Small intestine (tissue), 7 donors: ENCODE measurements around the gene LETM1. TPM values are rescaled to one million over a fixed set of nuclear protein-coding genes. Genes with fewer than 3 reads are reported as not detected.

Experiments used
- DNase-seq, 2 donors: peaks; one replicate each; pipeline versions ENCODE4 v3.0.0 to v3.0.0-alpha.2; 2013
- FAIRE-seq: peaks from 2 replicates; lab custom pipeline; 2012; peaks lifted over from hg19 to GRCh38; lab: Jason Lieb, UNC
- H3K27ac ChIP-seq, 3 donors: one replicate each; pipeline ENCODE4 v1.5.1; 2013; ENCODE audit warnings: low read length in 2 of 3, mild to moderate bottlenecking in 2 of 3, control low read depth in 1 of 3, inconsistent platforms in 1 of 3, low read depth in 1 of 3, moderate library complexity in 1 of 3
- H3K27me3 ChIP-seq, 3 donors: one replicate each; pipeline ENCODE4 v1.6.1; 2013; ENCODE audit warnings: low read length in 3 of 3, inconsistent platforms in 1 of 3; ENCODE audit not compliant: control insufficient read depth in 3 of 3, insufficient read depth in 3 of 3
- H3K36me3 ChIP-seq, 3 donors: one replicate each; pipeline ENCODE4 v1.6.1; 2013; ENCODE audit warnings: low read length in 3 of 3, inconsistent platforms in 1 of 3, low read depth in 1 of 3, mild to moderate bottlenecking in 1 of 3, moderate library complexity in 1 of 3; ENCODE audit not compliant: control insufficient read depth in 3 of 3, insufficient read depth in 2 of 3
- H3K4me1 ChIP-seq, 3 donors: one replicate each; pipeline ENCODE4 v1.6.1; 2013; ENCODE audit warnings: low read length in 2 of 3, inconsistent platforms in 1 of 3, low read depth in 1 of 3, mild to moderate bottlenecking in 1 of 3, moderate library complexity in 1 of 3; ENCODE audit not compliant: control insufficient read depth in 3 of 3, insufficient read depth in 2 of 3
- H3K4me3 ChIP-seq, 3 donors: one replicate each; pipeline ENCODE4 v1.5.1; 2013; ENCODE audit warnings: low read length in 3 of 3, control low read depth in 1 of 3, inconsistent platforms in 1 of 3, low read depth in 1 of 3, mild to moderate bottlenecking in 1 of 3, moderate library complexity in 1 of 3
- H3K9me3 ChIP-seq, 2 donors: one replicate each; pipeline ENCODE4 v1.6.1; 2013; ENCODE audit warnings: low read depth in 1 of 2, low read length in 1 of 2; ENCODE audit not compliant: control insufficient read depth in 2 of 2, insufficient read depth in 1 of 2
- WGBS, 3 donors: extraction: QIAGEN DNeasy Blood & Tissue Kit; methylation state at CpG; one replicate each; pipeline ENCODE4 v1.1.7; 2013; 5-methylcytosine and 5-hydroxymethylcytosine counted together
- polyA plus RNA-seq, 4 donors: library from polyadenylated mRNA; stranded (reverse) in 3 of 4; unstranded in 1 of 4; fragments of 200-250 nt in 3 of 4; fragments of 120-200 nt in 1 of 4; gene quantifications; one replicate each; pipeline versions ENCODE4 v1.2.1 to v1.2.3, GENCODE V29; 2013
- donor health status: healthy with polysubstance abuse.
- donor health status: control.
- donor health status: control.
- donor health status: Bipolar disorder and iron deficiency.
- donor health status: healthy.

LETM1 gene
- polyA plus RNA-seq, 4 donors: 19.7 to 28.5 (median 23.1) TPM

DNA sequence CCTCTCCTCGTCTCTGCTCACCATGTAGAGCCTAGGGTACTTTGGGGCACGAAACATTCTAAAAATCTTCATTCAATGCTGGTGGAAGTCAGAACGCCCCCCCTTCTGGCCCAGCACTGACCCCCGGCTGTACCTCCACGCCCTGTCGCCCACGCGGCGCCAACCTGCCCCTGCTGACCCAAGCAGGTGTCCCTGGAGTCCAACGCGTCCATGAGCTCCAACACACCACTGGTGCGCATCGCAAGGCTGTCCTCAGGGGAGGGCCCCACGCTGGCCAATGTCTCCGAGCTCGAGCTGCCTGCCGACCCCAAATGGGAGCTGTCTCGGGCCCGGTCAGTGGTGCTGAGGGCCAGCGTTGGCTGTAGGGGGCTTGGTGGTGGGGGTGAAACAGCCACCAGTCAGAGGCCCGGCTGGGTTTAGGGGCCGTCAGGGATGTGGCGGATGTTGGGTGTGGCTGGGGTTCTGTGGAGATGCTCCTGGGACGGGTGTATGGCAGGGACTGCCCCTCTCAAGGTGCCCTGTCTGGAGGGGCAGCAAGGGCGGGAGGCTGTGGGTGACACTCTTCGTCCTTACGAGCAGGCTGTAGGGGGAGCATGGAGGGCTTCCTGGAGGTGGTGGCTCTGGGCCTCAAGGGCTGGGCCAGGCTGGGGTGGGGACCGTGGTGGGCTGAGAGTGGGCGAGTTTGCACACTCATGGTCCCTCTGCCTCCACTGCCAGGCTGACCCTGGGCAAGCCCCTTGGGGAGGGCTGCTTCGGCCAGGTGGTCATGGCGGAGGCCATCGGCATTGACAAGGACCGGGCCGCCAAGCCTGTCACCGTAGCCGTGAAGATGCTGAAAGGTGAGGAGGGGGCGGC, 51.1 kb downstream of the LETM1 start:
- H3K4me3 ChIP-seq: no peak overlapping the region
- 90 to 92% (median 91%) methylated on average over 36 to 37 of the region's 37 CpGs for WGBS, 3 donors
- no peaks in the 10 kb centered on the region for H3K27me3 ChIP-seq
- peak overlapping the region in 1 of 3 donors; percentile 45 for H3K27ac ChIP-seq
- H3K36me3 ChIP-seq: peaks cover 0 to 98% (median 22%) of the 10 kb centered on the region in 3 donors
- H3K9me3 ChIP-seq: no peaks in the 10 kb centered on the region
- FAIRE-seq (no peak), DNase-seq (no peak)
- peaks cover 0 to 80% (median 2%) of the 10 kb centered on the region in 3 donors for H3K4me1 ChIP-seq

DNA sequence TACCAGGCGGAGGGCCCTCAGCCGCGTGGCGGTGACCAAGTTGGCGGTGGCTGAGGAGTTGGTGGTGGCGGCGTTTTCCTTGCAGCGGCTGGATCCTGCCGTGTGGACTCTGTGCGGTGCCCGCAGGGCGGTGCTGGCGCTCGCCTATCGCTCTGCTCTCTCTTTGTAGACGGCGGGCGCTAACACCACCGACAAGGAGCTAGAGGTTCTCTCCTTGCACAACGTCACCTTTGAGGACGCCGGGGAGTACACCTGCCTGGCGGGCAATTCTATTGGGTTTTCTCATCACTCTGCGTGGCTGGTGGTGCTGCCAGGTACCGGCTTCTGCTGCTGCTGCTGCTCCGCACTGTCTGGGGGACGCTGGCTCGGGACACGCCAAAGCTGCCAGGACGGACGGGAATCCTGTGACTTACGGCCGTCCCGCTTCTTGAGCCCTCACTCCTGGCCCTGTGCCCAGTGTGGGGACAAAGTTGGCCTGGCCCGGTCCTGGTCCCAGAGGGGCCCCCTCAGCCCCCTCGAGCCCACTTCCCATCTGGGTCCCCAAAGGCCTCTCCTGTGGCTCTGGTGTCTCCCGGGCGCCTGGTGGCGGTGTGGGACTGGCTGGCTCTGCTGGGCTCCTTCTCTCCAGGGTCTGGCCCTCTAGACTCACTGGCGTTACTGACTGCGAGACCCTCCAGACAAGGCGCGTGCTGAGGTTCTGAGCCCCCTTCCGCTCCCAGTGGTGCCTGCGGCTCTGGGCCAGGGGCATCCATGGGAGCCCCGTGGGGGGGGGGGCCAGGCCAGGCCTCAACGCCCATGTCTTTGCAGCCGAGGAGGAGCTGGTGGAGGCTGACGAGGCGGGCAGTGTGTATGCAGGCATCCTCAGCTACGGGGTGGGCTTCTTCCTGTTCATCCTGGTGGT, 52.2 kb downstream of the LETM1 start:
- Histone ChIP-seq H3K36me3 (peaks cover 0 to 99% (median 22%) of the 10 kb centered on the region in 3 donors), H3K27me3 (no peaks in the 10 kb centered on the region), H3K9me3 (no peaks in the 10 kb centered on the region), H3K27ac (peak overlapping the region in 1 of 3 donors; percentile 45), H3K4me3 (no peak overlapping the region), H3K4me1 (peaks cover 0 to 81% (median 2%) of the 10 kb centered on the region in 3 donors)
- no peak for FAIRE-seq
- 91 to 92% (median 92%) methylated on average over 48 to 51 of the region's 51 CpGs for WGBS, 3 donors
- no peak for DNase-seq

DNA sequence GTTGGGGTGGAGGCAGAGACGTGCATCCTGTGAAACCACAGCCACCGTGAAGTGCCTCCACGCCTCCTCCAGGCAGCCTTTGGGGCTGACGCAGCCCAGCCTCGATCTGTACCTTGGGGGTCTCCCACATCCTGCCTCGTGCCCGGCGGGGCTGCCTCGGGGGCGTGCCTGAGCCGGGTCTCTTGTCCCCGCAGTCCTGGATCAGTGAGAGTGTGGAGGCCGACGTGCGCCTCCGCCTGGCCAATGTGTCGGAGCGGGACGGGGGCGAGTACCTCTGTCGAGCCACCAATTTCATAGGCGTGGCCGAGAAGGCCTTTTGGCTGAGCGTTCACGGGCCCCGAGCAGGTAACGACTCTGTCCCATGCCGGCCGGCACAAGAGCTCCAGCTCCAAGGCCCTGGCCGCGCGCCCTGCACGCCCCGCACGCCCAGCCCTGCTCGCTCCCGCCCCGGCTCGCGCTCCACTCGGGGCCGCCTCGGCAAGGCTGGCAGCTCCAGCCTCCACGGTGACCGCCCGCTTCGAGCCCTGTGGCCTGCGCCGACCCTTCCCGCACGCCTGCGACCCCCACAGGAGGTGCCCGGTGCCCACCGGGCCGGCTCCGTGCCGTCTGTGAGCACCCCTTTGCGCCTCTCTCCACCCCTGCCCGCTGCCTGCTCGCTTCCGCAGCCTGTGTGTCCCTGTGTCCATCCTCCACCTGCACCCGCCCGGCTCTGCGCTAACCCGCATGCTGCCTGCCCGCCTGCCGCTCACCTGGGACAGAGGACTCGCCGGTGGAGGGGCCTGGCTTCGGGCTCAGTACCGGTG, 53.0 kb downstream of the LETM1 start:
- WGBS, 3 donors: 91 to 93% (median 91%) methylated on average over 56 to 71 of the region's 71 CpGs
- no peak for DNase-seq
- no peak overlapping the region for H3K4me3 ChIP-seq
- peaks cover 0 to 97% (median 22%) of the 10 kb centered on the region in 3 donors for H3K36me3 ChIP-seq
- H3K27ac ChIP-seq: peak overlapping the region in 1 of 3 donors; percentile 84
- FAIRE-seq: no peak
- peaks cover 0 to 82% (median 4%) of the 10 kb centered on the region in 3 donors for H3K4me1 ChIP-seq
- H3K9me3 ChIP-seq: no peaks in the 10 kb centered on the region
- no peaks in the 10 kb centered on the region for H3K27me3 ChIP-seq

DNA sequence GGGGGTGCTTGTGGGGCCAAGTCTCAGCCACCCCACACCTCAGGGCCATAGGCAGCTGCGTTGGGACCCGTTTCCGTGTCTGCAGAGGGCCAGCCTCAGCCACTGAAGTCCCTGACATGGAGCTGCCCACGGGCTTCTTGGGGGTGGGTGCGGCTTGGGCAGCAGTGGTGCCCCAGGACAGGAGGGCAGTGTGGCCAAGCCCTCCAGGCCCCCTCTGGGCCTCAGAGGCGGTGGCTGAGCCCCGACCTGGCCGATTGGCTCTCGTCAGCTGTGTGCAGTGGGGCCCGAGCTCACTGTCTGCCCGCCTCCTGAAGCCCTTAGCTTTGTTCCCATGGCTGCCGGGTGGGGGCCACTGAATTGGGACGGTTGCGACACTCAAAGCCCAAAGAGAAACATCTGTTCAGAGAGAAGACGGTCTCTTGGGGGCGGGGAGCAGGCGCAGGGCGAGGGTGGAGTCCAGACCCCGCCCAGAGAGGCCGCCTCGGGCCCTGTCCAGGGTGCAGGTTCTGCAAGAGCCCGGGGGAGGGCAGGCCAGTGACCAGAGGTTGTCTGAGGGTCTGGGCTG, 53.7 kb downstream of the LETM1 start:
- no peaks in the 10 kb centered on the region for H3K27me3 ChIP-seq
- FAIRE-seq: no peak
- H3K9me3 ChIP-seq: no peaks in the 10 kb centered on the region
- peaks cover 0 to 83% (median 5%) of the 10 kb centered on the region in 3 donors for H3K4me1 ChIP-seq
- no peak overlapping the region for H3K4me3 ChIP-seq
- 74 to 79% (median 77%) methylated on average over 19 to 22 of the region's 22 CpGs for WGBS, 3 donors
- H3K27ac ChIP-seq: peak overlapping the region in 1 of 3 donors; percentile 91
- H3K36me3 ChIP-seq: peaks cover 0 to 97% (median 22%) of the 10 kb centered on the region in 3 donors
- peak in 1 of 2 donors; percentile 92 for DNase-seq

DNA sequence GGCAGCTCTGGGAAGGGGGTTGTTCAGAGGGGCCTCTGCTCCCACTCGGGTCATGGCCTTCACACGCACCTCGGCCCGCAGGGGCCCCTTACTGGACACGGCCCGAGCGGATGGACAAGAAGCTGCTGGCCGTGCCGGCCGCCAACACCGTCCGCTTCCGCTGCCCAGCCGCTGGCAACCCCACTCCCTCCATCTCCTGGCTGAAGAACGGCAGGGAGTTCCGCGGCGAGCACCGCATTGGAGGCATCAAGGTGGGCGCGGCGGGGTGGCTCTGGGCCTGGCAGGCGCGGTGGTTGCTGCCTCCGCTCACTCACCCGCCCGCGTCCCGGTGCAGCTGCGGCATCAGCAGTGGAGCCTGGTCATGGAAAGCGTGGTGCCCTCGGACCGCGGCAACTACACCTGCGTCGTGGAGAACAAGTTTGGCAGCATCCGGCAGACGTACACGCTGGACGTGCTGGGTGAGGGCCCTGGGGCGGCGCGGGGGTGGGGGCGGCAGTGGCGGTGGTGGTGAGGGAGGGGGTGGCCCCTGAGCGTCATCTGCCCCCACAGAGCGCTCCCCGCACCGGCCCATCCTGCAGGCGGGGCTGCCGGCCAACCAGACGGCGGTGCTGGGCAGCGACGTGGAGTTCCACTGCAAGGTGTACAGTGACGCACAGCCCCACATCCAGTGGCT, 54.5 kb downstream of the LETM1 start:
- Histone ChIP-seq H3K36me3 (peaks cover 0 to 97% (median 20%) of the 10 kb centered on the region in 3 donors), H3K27ac (peak overlapping the region in 1 of 3 donors; percentile 91), H3K4me1 (peaks cover 0 to 84% (median 9%) of the 10 kb centered on the region in 3 donors), H3K27me3 (peaks cover 0 to 3% (median 0%) of the 10 kb centered on the region in 3 donors), H3K4me3 (no peak overlapping the region), H3K9me3 (no peaks in the 10 kb centered on the region)
- FAIRE-seq (no peak), DNase-seq (no peak)
- WGBS, 3 donors: 95 to 96% (median 95%) methylated on average over 42 to 56 of the region's 56 CpGs

DNA sequence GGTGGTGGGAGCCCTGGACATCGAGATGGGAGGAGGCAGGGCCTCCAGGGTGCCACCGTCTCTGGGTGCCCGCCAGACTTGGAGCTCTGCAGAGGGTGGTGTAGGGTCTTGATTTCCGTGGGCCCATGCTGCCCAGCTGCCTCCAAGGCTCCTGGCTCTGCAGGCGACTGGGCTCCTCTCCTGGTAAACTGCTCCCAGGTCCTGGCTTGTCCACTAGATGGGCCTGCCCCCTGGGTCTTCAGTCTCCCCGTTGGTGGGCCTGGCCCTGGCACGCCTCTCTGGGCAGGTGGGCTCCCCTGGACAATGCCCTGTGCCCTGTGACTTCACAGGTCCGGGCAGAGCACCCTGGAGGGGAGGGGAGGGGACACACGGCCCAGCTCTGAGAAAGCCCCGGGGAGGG, 55.2 kb downstream of the LETM1 start:
- 83 to 85% (median 84%) methylated on average over 8 to 10 of the region's 10 CpGs for WGBS, 3 donors
- peaks cover 0 to 97% (median 16%) of the 10 kb centered on the region in 3 donors for H3K36me3 ChIP-seq
- H3K9me3 ChIP-seq: no peaks in the 10 kb centered on the region
- H3K27ac ChIP-seq: peak overlapping the region in 2 of 3 donors; percentile 22 to 91
- DNase-seq (no peak), FAIRE-seq (no peak)
- peaks cover 0 to 82% (median 12%) of the 10 kb centered on the region in 3 donors for H3K4me1 ChIP-seq
- no peak overlapping the region for H3K4me3 ChIP-seq
- H3K27me3 ChIP-seq: peaks cover 0 to 5% (median 4%) of the 10 kb centered on the region in 3 donors
